Tibial nerve (tissue), 3 donors: ENCODE results near the gene E2F8.

Experiments
- CTCF ChIP-seq, 5 experiments: fragments of 200-600 bp in 3 of 5; fragments of 450-650 bp in 2 of 5; sonication (generic) in 3 of 5; IDR thresholded peaks; one replicate each; pipeline ENCODE4 v1.5.1; 2016 to 2019; ENCODE audit warnings: antibody characterized with exemption in 5 of 5, mild to moderate bottlenecking in 3 of 5, moderate library complexity in 2 of 5
- POLR2A ChIP-seq, 2 donors: fragments of 450-650 bp; IDR thresholded peaks; one replicate each; pipeline ENCODE4 v1.6.1; 2017; ENCODE audit warnings: antibody characterized with exemption in 2 of 2, mild to moderate bottlenecking in 2 of 2, moderate library complexity in 2 of 2

- TF ChIP-seq CTCF (IDR thresholded peaks at IDR 0.05) = no peak
- no peak for TF ChIP-seq POLR2A (IDR thresholded peaks at IDR 0.05)
Measured at GRCh38 chr11:19228968-19229367, 11.8 kb downstream of the E2F8 start.
